MM.1S (cell line): ENCODE results near the gene AKAP6.
A peak's percentile ranks its signal among the peaks of the same experiment; 100 is the strongest.

ENCODE experiments used
- DNase-seq: peaks from one replicate; pipeline ENCODE4 v3.0.0-alpha.2; 2015
- H2AFZ ChIP-seq: fragments of 300-600 bp; sonication (generic); 2 replicates; pipeline ENCODE4 v1.6.0; 2016; ENCODE audit warnings: antibody characterized with exemption, low read length
- H3F3A ChIP-seq: fragments of 300-600 bp; sonication (generic); 2 replicates; pipeline ENCODE4 v1.6.1; 2016; ENCODE audit warnings: mild to moderate bottlenecking, antibody characterized with exemption, low read length, moderate library complexity, mixed read lengths; ENCODE audit not compliant: insufficient read depth
- H3K27ac ChIP-seq: fragments of 300-600 bp; sonication (generic); 2 replicates; pipeline ENCODE4 v1.5.1; 2016; ENCODE audit warnings: mild to moderate bottlenecking, low read length
- H3K27me3 ChIP-seq: fragments of 300-600 bp; sonication (generic); replicated peaks from 2 replicates; pipeline ENCODE4 v1.6.0; 2016; ENCODE audit warnings: low read length; ENCODE audit not compliant: insufficient read depth
- H3K36me3 ChIP-seq: fragments of 300-600 bp; sonication (generic); replicated peaks from 2 replicates; pipeline ENCODE4 v1.6.1; 2016; ENCODE audit warnings: mild to moderate bottlenecking, low read length, mixed read lengths; ENCODE audit not compliant: insufficient read depth
- H3K4me1 ChIP-seq: fragments of 300-600 bp; sonication (generic); 2 replicates; pipeline ENCODE4 v1.6.1; 2016; ENCODE audit warnings: low read length, mixed read lengths
- H3K4me2 ChIP-seq: fragments of 300-600 bp; sonication (generic); 2 replicates; pipeline ENCODE4 v1.6.0; 2016; ENCODE audit warnings: low read depth, low read length
- H3K4me3 ChIP-seq: fragments of 300-600 bp; sonication (generic); 2 replicates; pipeline ENCODE4 v1.5.1; 2016; ENCODE audit warnings: low read length, mixed read lengths
- H3K79me2 ChIP-seq: fragments of 300-600 bp; sonication (generic); 2 replicates; pipeline ENCODE4 v1.6.1; 2016; ENCODE audit warnings: mixed run types, low read length, mixed read lengths
- H3K9ac ChIP-seq: fragments of 300-600 bp; sonication (generic); 2 replicates; pipeline ENCODE4 v1.6.1; 2016; ENCODE audit warnings: low read length, mixed read lengths
- H3K9me2 ChIP-seq: fragments of 300-600 bp; sonication (generic); replicated peaks from 2 replicates; pipeline ENCODE4 v1.6.1; 2016; ENCODE audit warnings: mild to moderate bottlenecking, low read length, mixed read lengths; ENCODE audit not compliant: insufficient read depth
- H3K9me3 ChIP-seq: fragments of 300-600 bp; sonication (generic); replicated peaks from 2 replicates; pipeline ENCODE4 v1.6.1; 2016; ENCODE audit warnings: mild to moderate bottlenecking, low read length, mixed read lengths; ENCODE audit not compliant: insufficient read depth
- H4K20me1 ChIP-seq: fragments of 300-600 bp; sonication (generic); 2 replicates; pipeline ENCODE4 v1.6.1; 2016; ENCODE audit warnings: mild to moderate bottlenecking, low read length, moderate library complexity, mixed read lengths; ENCODE audit not compliant: insufficient read depth
- CTCF ChIP-seq: fragments of 300-600 bp; sonication (generic); IDR thresholded peaks from 2 replicates; pipeline ENCODE4 v1.5.1; 2016; ENCODE audit warnings: antibody characterized with exemption, low read length, mixed read lengths
- EZH2 ChIP-seq: fragments of 300-600 bp; sonication (generic); optimal IDR thresholded peaks from 2 replicates; pipeline ENCODE3; 2017; ENCODE audit warnings: low read depth, mild to moderate bottlenecking, antibody characterized with exemption, low read length, mixed read lengths
- EZH2phosphoT487 ChIP-seq: fragments of 300-600 bp; sonication (generic); IDR thresholded peaks from 2 replicates; pipeline ENCODE4 v1.6.1; 2018; ENCODE audit warnings: antibody characterized with exemption, low read length

AKAP6 gene

DNA sequence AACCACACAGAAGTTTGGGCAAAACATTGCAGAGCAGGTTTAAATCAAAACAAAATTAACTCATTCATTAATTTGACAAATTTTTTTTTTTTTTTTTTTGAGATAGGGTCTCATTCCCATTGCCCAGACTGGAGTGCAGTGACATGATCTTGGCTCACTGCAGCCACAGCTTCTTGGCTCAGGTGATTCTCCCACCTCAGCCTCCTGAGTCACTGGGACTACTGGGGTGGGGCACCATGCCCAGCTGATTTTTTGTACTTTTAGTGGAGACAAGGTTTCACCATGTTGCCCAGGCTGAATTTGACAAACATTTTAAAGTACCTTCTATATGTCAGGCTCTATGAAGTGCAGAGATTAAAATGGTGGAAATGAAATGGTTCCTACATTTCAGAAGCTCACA, 352.5 kb downstream of the AKAP6 start:
- Histone ChIP-seq H3K9ac (no peak overlapping the region), H3K4me3 (no peak overlapping the region), H3F3A (no peaks in the 10 kb centered on the region), H3K27me3 (no peaks in the 10 kb centered on the region), H3K4me1 (peaks cover 12% of the 10 kb centered on the region), H3K79me2 (no peaks in the 10 kb centered on the region), H3K27ac (no peak overlapping the region), H3K36me3 (no peaks in the 10 kb centered on the region), H3K9me3 (no peaks in the 10 kb centered on the region), H4K20me1 (no peaks in the 10 kb centered on the region), H3K9me2 (no peaks in the 10 kb centered on the region), H3K4me2 (no peak overlapping the region), H2AFZ (no peak overlapping the region)
- no peak for TF ChIP-seq CTCF
- no peak for TF ChIP-seq EZH2
- TF ChIP-seq EZH2phosphoT487, result no peak
- DNase-seq, result no peak

- Histone ChIP-seq H3K79me2 (no peaks in the 10 kb centered on the region), H3K9me3 (no peaks in the 10 kb centered on the region), H2AFZ (no peak overlapping the region), H3K9me2 (no peaks in the 10 kb centered on the region), H3F3A (no peaks in the 10 kb centered on the region), H4K20me1 (no peaks in the 10 kb centered on the region), H3K36me3 (no peaks in the 10 kb centered on the region), H3K4me3 (no peak overlapping the region), H3K27me3 (no peaks in the 10 kb centered on the region), H3K27ac (no peak overlapping the region), H3K9ac (no peak overlapping the region), H3K4me1 (peaks cover 12% of the 10 kb centered on the region), H3K4me2 (no peak overlapping the region)
- DNase-seq, result no peak
- TF ChIP-seq CTCF (no peak), EZH2 (no peak), EZH2phosphoT487 (no peak)
Observed at GRCh38 chr14:32682214-32682613, 353.1 kb downstream of the AKAP6 start.

GRCh38 chr14:32683679-32684078, 354.6 kb downstream of the AKAP6 start:
- H2AFZ ChIP-seq, result peak overlapping the region; percentile 3; the same call in 1 of the 2 replicates
- H3K9ac ChIP-seq, result 0 out of 2 replicates have a peak overlapping the region, but pooled peaks have one; percentile 0
- no peaks in the 10 kb centered on the region for H3K36me3 ChIP-seq
- no peaks in the 10 kb centered on the region for H4K20me1 ChIP-seq
- no peaks in the 10 kb centered on the region for H3K9me2 ChIP-seq
- no peaks in the 10 kb centered on the region for H3K79me2 ChIP-seq
- H3K4me3 ChIP-seq, result no peak overlapping the region
- peaks cover 12% of the 10 kb centered on the region for H3K4me1 ChIP-seq
- H3K27ac ChIP-seq, result peak overlapping the region; percentile 27; the same call in 1 of the 2 replicates
- DNase-seq, result peak; percentile 45
- H3K4me2 ChIP-seq, result peak overlapping the region; percentile 62
- H3K9me3 ChIP-seq, result no peaks in the 10 kb centered on the region
- H3K27me3 ChIP-seq, result no peaks in the 10 kb centered on the region
- H3F3A ChIP-seq, result no peaks in the 10 kb centered on the region
- no peak for TF ChIP-seq CTCF
- TF ChIP-seq EZH2phosphoT487, result no peak
- TF ChIP-seq EZH2, result no peak
